PC-3 (cell line): ENCODE data around the gene C2CD5. TPM values are rescaled to one million over a fixed set of nuclear protein-coding genes. Genes with fewer than 3 reads are reported as not detected.

Experiments
- ATAC-seq: fragments of 200-7000 bp; cut with Tn5 transposase; 2 replicates; pipeline ENCODE4 v1.9.1; 2020; ENCODE audit warnings: mild to moderate bottlenecking, moderate library complexity
- BruUV-seq: library from RNA; stranded (reverse); fragments of 400-500 nt; replicated peaks from 2 replicates; lab custom pipeline; 2021; lab: Mats Ljungman, UMichigan
- CTCF ChIA-PET: fragments of 300-600 bp; sonication (Branson Sonifier 250); formaldehyde crosslinking; loops from one replicate; lab custom pipeline; 2022; ENCODE audit warnings: antibody characterized with exemption; lab: Charles Lee
- POLR2A ChIA-PET: fragments of 300-600 bp; sonication (Branson Sonifier 250); formaldehyde crosslinking; loops from one replicate; lab custom pipeline; 2022; ENCODE audit warnings: antibody characterized with exemption; ENCODE audit not compliant: unreplicated experiment; lab: Charles Lee
- DNase-seq: peaks from one replicate; pipeline ENCODE4 v3.0.0-alpha.2; 2015
- H2AFZ ChIP-seq: fragments of 300-600 bp; sonication (generic); 2 replicates; pipeline ENCODE4 v1.6.0; 2016; ENCODE audit warnings: antibody characterized with exemption, low read length
- H3F3A ChIP-seq: fragments of 300-600 bp; sonication (generic); one replicate; pipeline ENCODE4 v1.6.0; 2017; ENCODE audit warnings: antibody characterized with exemption, low read length, control low read depth, mild to moderate bottlenecking; ENCODE audit not compliant: unreplicated experiment
- H3K27ac ChIP-seq: fragments of 300-600 bp; sonication (generic); 2 replicates; pipeline ENCODE4 v1.5.1; 2016; ENCODE audit warnings: mild to moderate bottlenecking, low read length
- H3K27me3 ChIP-seq: fragments of 300-600 bp; sonication (generic); 2 replicates; pipeline ENCODE4 v1.6.1; 2016; ENCODE audit warnings: low read length, mixed read lengths
- H3K36me3 ChIP-seq: fragments of 300-600 bp; sonication (generic); 2 replicates; pipeline ENCODE4 v1.6.1; 2016; ENCODE audit warnings: low read depth, mixed run types, low read length, mixed read lengths
- H3K4me1 ChIP-seq: fragments of 300-600 bp; sonication (generic); 2 replicates; pipeline ENCODE4 v1.5.1; 2016; ENCODE audit warnings: low read length; ENCODE audit not compliant: insufficient read depth
- H3K4me2 ChIP-seq: fragments of 300-600 bp; sonication (generic); 2 replicates; pipeline ENCODE4 v1.6.0; 2016; ENCODE audit warnings: low read length
- H3K4me3 ChIP-seq: fragments of 300-600 bp; sonication (generic); 2 replicates; pipeline ENCODE4 v1.5.1; 2016; ENCODE audit warnings: mild to moderate bottlenecking, low read length, mixed read lengths
- H3K79me2 ChIP-seq: fragments of 300-600 bp; sonication (generic); 2 replicates; pipeline ENCODE4 v1.6.1; 2017; ENCODE audit warnings: low read length, mixed read lengths
- H3K9ac ChIP-seq: fragments of 300-600 bp; sonication (generic); 2 replicates; pipeline ENCODE4 v1.6.0; 2016; ENCODE audit warnings: mild to moderate bottlenecking, low read length
- H3K9me2 ChIP-seq: fragments of 300-600 bp; sonication (generic); replicated peaks from 2 replicates; pipeline ENCODE4 v1.6.1; 2016; ENCODE audit warnings: mixed run types, low read length, mixed read lengths
- H3K9me3 ChIP-seq: fragments of 300-600 bp; sonication (generic); 2 replicates; pipeline ENCODE4 v1.6.1; 2016; ENCODE audit warnings: low read length, mixed read lengths
- H4K20me1 ChIP-seq: fragments of 300-600 bp; sonication (generic); 2 replicates; pipeline ENCODE4 v1.6.1; 2016; ENCODE audit warnings: low read length, mixed read lengths
- CTCF ChIP-seq: fragments of 300-600 bp; sonication (generic); conservative IDR thresholded peaks from 2 replicates; pipeline ENCODE4 v1.5.1; 2017; ENCODE audit warnings: antibody characterized with exemption, low read depth, mild to moderate bottlenecking, low read length
- EZH2 ChIP-seq: fragments of 300-600 bp; sonication (generic); IDR thresholded peaks from one replicate; pipeline ENCODE4 v1.6.1; 2017; ENCODE audit warnings: antibody characterized with exemption, mild to moderate bottlenecking, low read length; ENCODE audit not compliant: unreplicated experiment
- EZH2phosphoT487 ChIP-seq: fragments of 300-600 bp; sonication (generic); IDR thresholded peaks from 2 replicates; pipeline ENCODE4 v1.6.1; 2018; ENCODE audit warnings: mild to moderate bottlenecking, antibody characterized with exemption, low read length, borderline replicate concordance
- intact Hi-C: fragments of 100-400 bp; cut with micrococcal nuclease; formaldehyde crosslinking; loops from 2 replicates; pipeline ENCODE4 v1.9.0; 2023
- total RNA-seq: library from RNA; depleted of rRNA; stranded (reverse); fragments of >200 nt; gene quantifications from 2 replicates; pipeline ENCODE4 v1.2.3, GENCODE V29; 2014

The C2CD5 gene
- total RNA-seq, 1 experiment from 2014 or later: 12.7 TPM

DNA sequence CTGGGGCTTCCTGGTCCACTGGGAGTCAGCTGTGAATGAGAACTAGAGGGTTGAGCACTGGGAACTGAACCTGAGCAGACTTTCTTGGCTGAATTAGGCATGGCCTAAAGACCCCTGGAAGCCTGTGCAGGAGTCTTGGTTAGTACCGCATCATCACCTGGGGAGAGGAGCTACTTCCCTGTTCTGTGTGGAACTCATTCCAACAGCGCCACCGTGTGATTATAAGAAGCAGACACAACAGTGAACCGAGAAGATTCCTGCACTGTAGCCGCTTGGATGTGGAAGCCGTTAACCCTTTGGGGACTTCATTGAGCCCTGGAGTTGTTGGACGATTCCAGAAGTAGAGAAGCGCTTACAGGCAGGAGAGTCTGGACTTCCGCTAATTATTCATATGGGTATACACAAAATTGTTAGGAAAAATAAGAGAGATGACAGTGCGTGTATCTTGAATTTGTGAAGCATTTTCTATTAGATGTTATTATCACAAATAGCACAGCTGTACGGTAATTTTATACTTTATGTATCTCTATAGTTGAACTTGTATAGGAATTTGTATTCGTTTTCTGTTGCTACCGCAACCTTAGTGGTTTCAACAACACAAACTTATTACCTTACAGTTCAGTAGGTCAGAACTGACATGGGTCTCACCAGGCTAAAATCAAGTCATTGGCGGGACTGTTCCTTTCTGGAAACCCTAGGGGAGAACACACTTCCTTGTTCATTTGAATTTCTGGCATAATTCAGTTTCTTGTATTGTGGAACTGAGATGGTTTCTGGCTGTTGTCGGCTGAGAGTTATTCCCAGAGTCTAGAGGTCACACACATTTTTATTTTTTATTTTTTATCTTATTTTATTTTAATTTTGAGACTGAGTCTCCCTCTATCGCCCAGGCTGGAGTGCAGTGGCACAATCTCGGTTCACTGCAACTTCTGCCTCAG lies 100.7 kb downstream of the C2CD5 start:
- Histone ChIP-seq H3K27ac (no peak overlapping the region), H3K36me3 (no peaks in the 10 kb centered on the region), H3K4me3 (no peak overlapping the region), H4K20me1 (no peaks in the 10 kb centered on the region), H3K9me3 (no peaks in the 10 kb centered on the region), H2AFZ (no peak overlapping the region), H3K4me2 (no peak overlapping the region), H3K4me1 (no peaks in the 10 kb centered on the region), H3K27me3 (no peaks in the 10 kb centered on the region), H3K9ac (no peak overlapping the region), H3K9me2 (no peaks in the 10 kb centered on the region), H3K79me2 (no peaks in the 10 kb centered on the region), H3F3A (no peaks in the 10 kb centered on the region)
- TF ChIP-seq CTCF (peak; percentile 79), EZH2phosphoT487 (no peak)
- ChIA-PET POLR2A (interaction anchor here (0.6 kb wide), 2 partner anchors 53 to 115 kb away, joined by 5 read pairs; no protein-coding TSS in a partner anchor), CTCF (interaction anchor here (0.7 to 1.0 kb wide), 3 partner anchors 108 to 361 kb away, joined by 3 to 7 read pairs (median 6); no protein-coding TSS in a partner anchor)
- peak; percentile 75 for DNase-seq
- peak; percentile 100 for ATAC-seq
- intact Hi-C loops: loop anchor here (1.0 to 10.0 kb wide), 4 partner anchors 108 to 360 kb away; no protein-coding TSS in a partner anchor
- BruUV-seq: no TSS peak

DNA sequence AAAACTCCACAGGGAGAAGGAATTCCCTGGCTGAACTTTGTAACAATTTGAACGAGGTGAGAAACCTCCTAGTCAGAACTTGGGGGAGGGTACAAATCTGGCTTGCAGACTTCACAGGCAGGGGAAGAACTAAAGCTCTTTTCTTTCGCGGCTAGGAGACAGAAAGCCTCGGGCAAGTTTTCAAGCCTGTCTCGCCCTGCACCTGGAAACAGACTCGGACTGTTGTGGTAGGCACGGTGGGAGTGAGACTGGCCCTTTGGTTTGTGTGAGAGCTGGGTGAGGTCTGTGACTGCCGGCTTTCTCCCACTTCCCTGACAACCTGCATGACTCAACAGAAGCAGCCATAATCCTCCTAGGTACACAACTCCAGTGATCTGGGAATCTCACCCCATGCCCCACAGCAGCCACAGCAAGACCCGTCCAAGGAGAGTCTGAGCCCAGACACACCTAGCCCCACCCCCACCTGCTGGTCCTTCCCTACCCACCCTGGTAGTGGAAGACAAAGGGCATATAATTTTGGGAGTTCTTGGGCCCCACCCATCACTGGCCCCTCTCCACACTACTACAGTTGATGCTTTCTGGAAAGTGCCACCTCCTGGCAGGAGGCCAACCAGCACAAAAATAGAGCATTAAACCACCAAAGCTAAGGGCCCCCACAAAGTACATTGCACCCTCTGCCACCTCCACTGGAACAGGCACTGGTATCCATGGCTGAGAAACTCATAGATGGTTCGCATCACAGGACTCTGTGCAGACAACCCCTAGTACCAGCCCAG lies 107.1 kb downstream of the C2CD5 start:
- ChIA-PET POLR2A (no interaction called here), CTCF (no interaction called here)
- Histone ChIP-seq H3K27me3 (no peaks in the 10 kb centered on the region), H3K79me2 (no peaks in the 10 kb centered on the region), H3K9ac (peak overlapping the region; percentile 86), H3K4me2 (peak overlapping the region; percentile 77), H4K20me1 (no peaks in the 10 kb centered on the region), H3F3A (peaks cover 9% of the 10 kb centered on the region), H3K9me2 (no peaks in the 10 kb centered on the region), H3K36me3 (no peaks in the 10 kb centered on the region), H3K4me3 (peak overlapping the region; percentile 56), H2AFZ (peak overlapping the region; percentile 63), H3K27ac (peak overlapping the region; percentile 99), H3K4me1 (peaks cover 31% of the 10 kb centered on the region), H3K9me3 (no peaks in the 10 kb centered on the region)
- DNase-seq (peak; percentile 82), ATAC-seq (peak; percentile 71)
- BruUV-seq: no TSS peak
- intact Hi-C loops: no loop called here
- TF ChIP-seq EZH2 (no peak), EZH2phosphoT487 (no peak), CTCF (no peak)
